Embryonic facial prominence (tissue), 1 donor: ENCODE results near the gene CCDC92B.
"Not testable (repeated sequence)": the region's sequence is repeated elsewhere in the genome, so short reads cannot be mapped to it uniquely, and the experiment has no call there.

Experiments used
- DNase-seq: peaks from one replicate; pipeline ENCODE4 v3.0.0-alpha.2; 2016; ENCODE audit errors: extremely low spot score

CCDC92B gene

GRCh38 chr17:2703606-2704005 is 45.8 kb downstream of the CCDC92B start:
- no peak for DNase-seq

GRCh38 chr17:2703181-2703580 is 46.3 kb downstream of the CCDC92B start:
- DNase-seq: no peak

DNA sequence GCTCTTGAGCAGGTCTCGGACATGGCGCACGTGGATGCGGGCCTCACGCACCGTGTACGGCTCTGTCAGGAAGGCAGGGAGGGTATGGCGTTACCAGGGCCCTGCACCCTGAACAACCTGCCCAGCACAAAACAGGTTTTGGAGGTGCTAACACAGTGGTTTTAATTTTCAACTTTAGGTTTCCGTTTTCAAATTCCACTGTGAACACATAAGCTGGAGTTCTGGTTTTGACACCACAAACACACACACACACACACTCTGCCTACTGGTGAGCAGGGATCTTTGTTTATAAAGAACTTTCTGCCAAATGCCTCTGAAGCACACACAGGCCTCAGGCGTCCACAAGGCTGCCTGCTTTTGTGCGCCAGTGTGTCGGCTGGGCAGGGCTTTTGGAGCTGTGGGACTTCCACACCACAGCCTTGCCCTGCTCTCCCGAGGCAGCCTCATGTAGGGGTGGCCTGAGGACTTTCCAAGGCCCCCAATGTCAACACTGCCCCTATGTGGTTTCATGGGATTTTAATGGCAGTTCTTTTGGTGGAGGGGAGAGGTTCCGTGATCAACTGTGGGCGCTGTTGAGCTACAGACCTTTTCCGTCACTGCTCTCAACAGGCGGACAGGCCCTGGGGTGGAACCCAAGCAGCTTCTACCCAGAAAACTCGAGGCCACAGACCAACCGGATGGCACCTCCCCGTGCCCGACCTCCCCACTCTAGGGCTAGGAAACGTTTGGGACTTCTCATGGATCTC is 47.3 kb downstream of the CCDC92B start:
- no peak for DNase-seq

GRCh38 chr17:2701161-2701995 is 48.1 kb downstream of the CCDC92B start:
- DNase-seq: no peak

DNA sequence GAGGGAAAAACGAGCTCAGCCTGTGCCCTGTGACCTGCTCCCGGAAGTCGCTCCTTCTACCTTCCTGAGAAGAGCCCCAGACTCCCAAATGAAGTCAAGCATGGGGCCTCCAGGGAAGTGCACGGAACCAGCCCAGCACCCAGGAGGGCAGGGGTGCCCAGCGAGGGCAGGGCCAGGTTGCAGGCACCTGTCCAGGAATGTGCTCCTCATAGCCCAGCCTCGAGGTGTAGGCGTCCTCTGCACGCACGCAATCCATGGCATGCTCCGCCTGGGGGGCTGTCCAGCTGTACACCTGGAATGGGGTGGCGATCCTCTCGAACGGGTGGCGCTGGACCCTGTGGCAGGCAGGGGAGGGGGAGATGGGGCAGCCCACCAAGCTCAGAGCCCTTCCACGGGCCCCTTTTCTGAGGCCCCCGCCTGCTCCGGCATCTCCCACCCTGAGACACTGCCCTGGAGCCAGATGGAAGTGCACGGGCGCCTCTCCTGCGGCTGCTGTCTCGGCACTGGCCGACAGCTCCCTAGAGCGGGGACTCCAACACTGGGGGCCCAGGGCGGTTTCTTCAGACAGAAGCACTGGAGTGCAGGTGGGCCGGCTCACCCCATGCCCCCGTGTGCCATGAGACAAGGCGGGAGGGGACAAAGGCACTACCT is 48.8 kb downstream of the CCDC92B start:
- DNase-seq: no peak

GRCh38 chr17:2700030-2700490 is 49.4 kb downstream of the CCDC92B start:
- no peak for DNase-seq

GRCh38 chr17:2699216-2699805 is 50.1 kb downstream of the CCDC92B start:
- DNase-seq: not testable (repeated sequence)

GRCh38 chr17:2697611-2698162 is 51.8 kb downstream of the CCDC92B start:
- no peak for DNase-seq

DNA sequence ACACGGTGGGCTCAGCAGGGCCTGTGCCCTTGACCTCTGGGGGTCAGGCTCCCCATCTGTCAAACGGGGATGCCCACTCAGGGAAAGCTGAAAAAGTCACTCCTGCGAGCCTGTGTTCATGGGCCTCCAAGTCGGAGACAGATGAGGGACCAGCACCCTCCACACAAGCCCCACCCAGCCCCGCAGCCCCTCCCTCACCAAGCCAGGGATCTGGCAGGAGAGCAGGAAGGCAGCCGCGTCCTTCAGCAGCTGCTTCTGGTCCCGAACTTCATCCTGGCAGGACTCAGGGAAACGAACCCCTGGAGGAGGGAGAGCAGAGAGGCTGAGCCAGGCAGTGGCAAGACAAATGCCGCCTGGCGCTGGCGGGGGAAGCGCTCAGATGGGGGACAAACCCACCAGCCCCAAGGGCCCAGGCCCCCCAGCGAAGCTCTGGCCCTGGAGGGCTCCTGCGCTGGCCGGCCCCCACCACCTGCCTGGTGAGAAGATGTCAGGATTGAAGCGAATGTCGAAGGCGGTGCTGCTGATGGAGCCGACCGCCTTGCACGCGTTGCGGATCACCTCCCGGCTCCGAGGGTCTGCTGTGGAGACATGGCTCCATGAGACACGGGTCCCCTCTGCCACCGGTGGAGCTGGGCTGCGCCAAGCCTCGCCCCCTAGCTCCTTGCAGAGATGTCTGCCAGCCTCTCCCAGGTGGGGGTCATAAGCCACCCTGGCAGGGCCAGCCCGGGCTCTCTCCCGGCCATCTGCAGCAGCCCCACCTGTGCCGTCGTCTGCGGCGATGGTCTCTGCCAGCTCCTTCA is 53.3 kb downstream of the CCDC92B start:
- DNase-seq: no peak

GRCh38 chr17:2695243-2695960 is 54.0 kb downstream of the CCDC92B start:
- no peak for DNase-seq

DNA sequence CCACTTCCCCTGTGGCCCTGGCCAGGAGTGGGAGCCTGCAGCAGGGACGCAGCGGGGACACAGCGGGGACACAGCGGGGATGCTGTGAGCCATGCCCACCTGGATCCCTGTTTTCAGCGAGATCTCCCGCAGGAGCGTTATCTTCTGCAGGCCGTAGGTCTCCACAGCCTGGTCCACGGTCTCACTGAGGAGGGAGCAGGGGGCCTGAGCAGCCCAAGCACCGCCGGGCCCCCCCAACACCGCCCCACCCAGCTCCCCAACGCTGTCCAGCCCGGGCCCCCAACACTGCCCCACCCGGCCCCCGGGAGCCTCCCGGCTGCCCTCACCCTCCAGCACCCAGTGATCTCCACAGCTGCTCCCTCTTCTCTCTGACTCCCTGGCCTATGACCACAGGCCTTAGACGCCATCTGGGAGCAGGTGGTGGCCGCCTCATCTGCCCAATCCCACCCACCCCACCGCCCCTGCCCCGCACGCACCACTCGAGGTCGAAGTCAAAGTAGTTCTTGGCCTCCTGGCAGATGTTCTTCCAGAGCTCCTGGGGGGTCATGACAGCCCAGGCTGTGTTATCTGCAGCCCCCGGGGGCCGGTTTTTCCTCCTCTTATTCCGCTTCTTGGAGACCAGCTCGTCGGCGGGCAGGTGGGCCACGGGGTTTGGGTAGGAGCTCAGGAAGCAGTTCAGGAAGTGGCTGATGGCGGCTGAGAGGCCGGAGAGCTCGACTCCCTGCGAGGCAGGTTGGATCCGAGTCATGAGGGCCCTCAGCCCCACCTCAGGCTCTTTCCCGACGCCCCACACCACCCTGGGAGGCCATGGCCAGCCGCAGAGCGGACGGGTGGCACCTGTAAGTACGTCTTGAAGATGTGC is 54.8 kb downstream of the CCDC92B start:
- no peak for DNase-seq

GRCh38 chr17:2693561-2694380 is 55.7 kb downstream of the CCDC92B start:
- no peak for DNase-seq

GRCh38 chr17:2692781-2693135 is 56.7 kb downstream of the CCDC92B start:
- no peak for DNase-seq

- no peak for DNase-seq
These were observed 57.3 kb downstream of the CCDC92B start for GRCh38 chr17:2691965-2692780.

DNA sequence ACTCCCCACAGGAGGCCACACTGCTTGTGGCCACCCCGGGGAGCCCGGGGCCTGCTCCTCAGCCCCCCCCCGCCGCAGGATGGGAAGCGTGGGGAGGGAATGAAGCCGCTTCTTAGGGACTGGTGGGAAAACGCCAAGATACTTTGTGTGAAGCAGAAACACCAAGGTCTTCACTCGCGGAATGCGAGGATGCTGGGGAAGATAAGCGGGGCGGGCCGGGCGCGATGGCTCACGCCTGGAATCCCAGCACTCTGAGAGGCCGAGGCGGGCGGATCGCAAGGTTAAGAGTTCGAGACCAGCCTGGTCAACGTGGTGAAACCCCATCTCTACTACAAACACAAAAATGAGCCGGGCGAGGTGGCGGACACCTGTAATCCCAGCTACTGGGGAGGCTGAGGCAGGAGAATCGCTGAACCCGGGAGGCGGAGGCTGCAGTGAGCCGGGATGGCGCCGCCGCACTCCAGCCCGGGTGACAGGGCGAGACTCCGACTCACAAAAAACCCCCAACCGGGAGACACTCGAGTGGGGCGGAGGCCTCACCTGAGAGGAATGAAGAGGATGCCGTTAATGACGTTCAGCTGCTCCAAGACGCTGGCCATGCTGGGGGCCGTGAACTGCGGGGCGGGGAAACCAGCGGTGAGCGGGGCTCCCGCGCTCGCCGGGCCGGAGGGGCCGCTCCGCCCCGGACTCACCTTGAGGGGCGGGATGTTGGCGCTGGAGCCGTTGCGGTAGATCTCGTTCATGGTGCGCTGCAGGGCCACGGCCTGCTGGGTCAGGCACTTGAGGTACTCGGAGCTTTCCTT is 58.2 kb downstream of the CCDC92B start:
- DNase-seq: no peak

GRCh38 chr17:2690165-2691068 is 59.0 kb downstream of the CCDC92B start:
- DNase-seq: no peak
